Smooth muscle cell (in vitro differentiated cells): ENCODE measurements around the gene TOMT. TPM values are rescaled to one million over a fixed set of nuclear protein-coding genes. Genes with fewer than 3 reads are reported as not detected.
A peak's percentile ranks its signal among the peaks of the same experiment; 100 is the strongest.

Experiments used
- DNase-seq: peaks from one replicate; lab custom pipeline; 2025; ENCODE audit not compliant: unreplicated experiment; lab: John Stamatoyannopoulos, UW
- H2AFZ ChIP-seq: fragments of 200-600 bp; sonication (generic); 2 replicates; pipeline ENCODE4 v1.6.0; 2016; ENCODE audit warnings: antibody characterized with exemption, low read depth, mild to moderate bottlenecking
- H3F3A ChIP-seq: fragments of 200-600 bp; sonication (generic); 2 replicates; pipeline ENCODE4 v1.6.0; 2017; ENCODE audit warnings: antibody characterized with exemption, low read depth
- H3K27ac ChIP-seq: fragments of 200-600 bp; sonication (generic); 2 replicates; pipeline ENCODE4 v1.5.1; 2016; ENCODE audit warnings: low read depth, mild to moderate bottlenecking
- H3K27me3 ChIP-seq: fragments of 200-600 bp; sonication (generic); 2 replicates; pipeline ENCODE4 v1.6.1; 2016; ENCODE audit warnings: low read depth, mild to moderate bottlenecking
- H3K36me3 ChIP-seq: fragments of 200-600 bp; sonication (generic); 2 replicates; pipeline ENCODE4 v1.5.1; 2016; ENCODE audit warnings: low read depth
- H3K4me1 ChIP-seq: fragments of 200-600 bp; sonication (generic); 2 replicates; pipeline ENCODE4 v1.5.1; 2016; ENCODE audit warnings: low read depth
- H3K4me2 ChIP-seq: fragments of 200-600 bp; sonication (generic); 2 replicates; pipeline ENCODE4 v1.6.0; 2016; ENCODE audit warnings: mild to moderate bottlenecking
- H3K4me3 ChIP-seq: fragments of 200-600 bp; sonication (generic); 2 replicates; pipeline ENCODE4 v1.5.1; 2016; ENCODE audit warnings: mild to moderate bottlenecking
- H3K79me2 ChIP-seq: fragments of 200-600 bp; sonication (generic); 2 replicates; pipeline ENCODE4 v1.6.0; 2016; ENCODE audit warnings: low read depth, mild to moderate bottlenecking
- H3K9ac ChIP-seq: fragments of 200-600 bp; sonication (generic); 2 replicates; pipeline ENCODE4 v1.6.0; 2016; ENCODE audit warnings: low read depth
- H3K9me3 ChIP-seq: fragments of 200-600 bp; sonication (generic); replicated peaks from 2 replicates; pipeline ENCODE4 v1.5.1; 2016; ENCODE audit warnings: low read depth
- H4K20me1 ChIP-seq: fragments of 200-600 bp; sonication (generic); 2 replicates; pipeline ENCODE4 v1.6.0; 2016; ENCODE audit warnings: low read depth
- WGBS: methylation state at CpG from one replicate; pipeline ENCODE4 v1.1.7; 2016; ENCODE audit warnings: low lambda C conversion rate; 5-methylcytosine and 5-hydroxymethylcytosine counted together
- polyA plus RNA-seq: library from polyadenylated mRNA; unstranded; fragments of >200 nt; fragmentation: Nextera tagmentation; extraction: Ambion mirVana; gene quantifications from 2 replicates; pipeline ENCODE4 v1.2.1, GENCODE V29; 2016
- total RNA-seq: library from RNA; depleted of rRNA; stranded (reverse); fragments of >200 nt; gene quantifications from 2 replicates; pipeline ENCODE4 v1.2.3, GENCODE V29; 2014
- TF ChIP-seq, protein P1 (sequence below): fragments of 200-600 bp; sonication (generic); IDR thresholded peaks from 2 replicates; pipeline ENCODE4 v1.5.1; 2017; ENCODE audit warnings: borderline replicate concordance, mild to moderate bottlenecking, antibody characterized with exemption; ENCODE audit not compliant: insufficient read depth, poor library complexity, severe bottlenecking

Gene TOMT
- total and polyA plus RNA-seq, 2 experiments from 2014 or later, result not detected

DNA sequence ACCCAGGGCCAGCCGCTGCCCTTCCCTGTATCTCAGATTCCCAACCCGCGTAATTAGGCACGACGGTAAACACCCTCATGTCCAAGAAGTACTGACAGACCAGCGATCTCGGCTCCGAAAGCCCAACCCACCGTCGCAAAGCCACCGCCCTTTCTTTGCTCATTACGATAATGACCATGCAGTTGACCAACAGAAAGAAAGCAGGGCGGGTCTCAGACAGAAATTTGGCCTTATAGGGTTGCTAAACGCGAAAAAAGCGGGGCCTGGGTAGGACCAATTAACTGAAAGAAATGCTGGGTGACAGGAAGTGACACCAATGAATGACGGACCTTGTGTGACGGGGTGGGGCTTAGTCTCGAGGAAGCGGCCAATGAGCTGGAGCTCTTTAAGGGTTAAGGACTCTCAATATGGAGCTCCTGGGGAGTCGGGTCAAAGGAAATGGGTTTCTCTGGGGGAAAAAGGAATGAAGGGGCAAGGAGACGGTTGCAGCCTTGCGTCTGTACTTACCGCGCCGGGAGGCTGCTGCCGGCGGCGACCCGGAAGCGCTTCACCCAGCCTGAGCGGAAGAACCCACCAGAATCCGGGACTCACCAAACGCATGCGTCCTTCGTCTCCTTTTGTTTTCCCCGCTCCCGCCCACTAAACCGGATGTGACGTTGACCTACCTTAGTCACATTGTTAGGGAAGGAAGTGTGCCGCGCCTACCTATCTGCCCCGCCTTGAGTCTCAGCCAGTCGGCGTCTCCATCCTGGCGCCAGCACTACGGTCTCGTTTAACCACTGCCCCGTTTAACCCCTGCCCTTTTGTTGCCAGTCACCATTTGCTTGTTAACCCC is 6.6 kb downstream of the TOMT start, which contains the start of gene ANAPC15:
ANAPC15 (minus strand) TSS at position 553 of the 835 bp plus-strand sequence. CDS start 1,419 bp downstream, outside the sequence.
- peak within 1 kb of the TSS; percentile 70 for H2AFZ ChIP-seq
- H3K79me2 ChIP-seq, result no peaks in the 10 kb centered on the region
- peak; percentile 97 for DNase-seq
- H3K27me3 ChIP-seq, result no peaks in the 10 kb centered on the region
- H3K27ac ChIP-seq, result peak within 1 kb of the TSS; percentile 93
- no peaks in the 10 kb centered on the region for H3K9me3 ChIP-seq
- peak within 1 kb of the TSS; percentile 52 for H3K4me3 ChIP-seq
- H3K9ac ChIP-seq, result peak within 1 kb of the TSS; percentile 88
- H3K36me3 ChIP-seq, result no peaks in the 10 kb centered on the region
- peaks cover 10% of the 10 kb centered on the region for H3F3A ChIP-seq
- no peaks in the 10 kb centered on the region for H3K4me1 ChIP-seq
- TF ChIP-seq, protein P1, sequence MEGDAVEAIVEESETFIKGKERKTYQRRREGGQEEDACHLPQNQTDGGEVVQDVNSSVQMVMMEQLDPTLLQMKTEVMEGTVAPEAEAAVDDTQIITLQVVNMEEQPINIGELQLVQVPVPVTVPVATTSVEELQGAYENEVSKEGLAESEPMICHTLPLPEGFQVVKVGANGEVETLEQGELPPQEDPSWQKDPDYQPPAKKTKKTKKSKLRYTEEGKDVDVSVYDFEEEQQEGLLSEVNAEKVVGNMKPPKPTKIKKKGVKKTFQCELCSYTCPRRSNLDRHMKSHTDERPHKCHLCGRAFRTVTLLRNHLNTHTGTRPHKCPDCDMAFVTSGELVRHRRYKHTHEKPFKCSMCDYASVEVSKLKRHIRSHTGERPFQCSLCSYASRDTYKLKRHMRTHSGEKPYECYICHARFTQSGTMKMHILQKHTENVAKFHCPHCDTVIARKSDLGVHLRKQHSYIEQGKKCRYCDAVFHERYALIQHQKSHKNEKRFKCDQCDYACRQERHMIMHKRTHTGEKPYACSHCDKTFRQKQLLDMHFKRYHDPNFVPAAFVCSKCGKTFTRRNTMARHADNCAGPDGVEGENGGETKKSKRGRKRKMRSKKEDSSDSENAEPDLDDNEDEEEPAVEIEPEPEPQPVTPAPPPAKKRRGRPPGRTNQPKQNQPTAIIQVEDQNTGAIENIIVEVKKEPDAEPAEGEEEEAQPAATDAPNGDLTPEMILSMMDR, result no peak
- peak within 1 kb of the TSS; percentile 80 for H3K4me2 ChIP-seq
- WGBS, result 1% methylated on average over 49 of the region's 49 CpGs
- H4K20me1 ChIP-seq, result no peaks in the 10 kb centered on the region

DNA sequence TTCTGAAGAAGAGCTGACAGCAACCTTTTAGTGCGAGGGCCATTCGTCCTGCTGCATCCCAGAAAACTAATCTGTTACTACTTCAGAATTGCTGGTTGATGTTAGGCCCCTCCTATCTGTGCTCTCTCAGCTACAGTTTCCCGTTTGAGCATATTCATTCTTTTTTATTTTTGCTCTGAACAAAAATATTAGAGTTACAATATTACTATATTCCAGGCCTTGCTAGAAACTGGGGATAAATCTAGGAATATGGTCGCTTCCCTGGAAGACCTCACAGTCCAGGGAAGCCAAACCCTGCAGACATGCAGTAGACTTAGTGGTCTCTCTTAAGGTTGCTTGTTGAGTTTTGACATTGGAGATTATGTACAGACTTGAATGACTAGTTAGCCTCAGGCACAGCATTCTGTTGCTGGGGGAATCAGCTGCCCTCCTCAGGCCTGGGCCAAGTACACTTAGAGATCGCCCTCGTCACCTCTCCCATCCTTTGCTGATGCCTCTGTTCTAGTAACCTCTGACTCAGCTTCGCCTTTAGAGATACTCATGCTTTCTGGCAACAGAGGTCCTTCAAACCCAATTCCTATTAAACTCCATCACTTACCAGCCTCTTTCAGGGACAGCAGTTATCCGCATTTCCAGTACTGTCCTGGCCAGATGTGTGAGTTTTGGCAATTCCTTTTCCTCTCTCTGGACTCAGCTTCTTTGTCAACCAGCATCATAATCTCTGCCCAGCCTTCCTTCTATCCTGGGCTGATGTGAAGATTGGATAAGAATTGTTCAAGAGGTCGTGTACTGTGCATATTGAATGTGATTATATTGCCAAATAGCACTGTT is 7.5 kb downstream of the TOMT start:
- DNase-seq, result no peak
- TF ChIP-seq, protein P1, result no peak
- Histone ChIP-seq H3K36me3 (no peaks in the 10 kb centered on the region), H3K4me3 (peak overlapping the region; percentile 52), H4K20me1 (no peaks in the 10 kb centered on the region), H3F3A (peaks cover 10% of the 10 kb centered on the region), H3K9ac (peak overlapping the region; percentile 88), H3K27ac (peak overlapping the region; percentile 93), H3K9me3 (no peaks in the 10 kb centered on the region), H3K4me2 (peak overlapping the region; percentile 80), H3K79me2 (no peaks in the 10 kb centered on the region), H3K27me3 (no peaks in the 10 kb centered on the region), H3K4me1 (no peaks in the 10 kb centered on the region), H2AFZ (peak overlapping the region; percentile 70)
- 61% methylated on average over 9 of the region's 9 CpGs for WGBS

DNA sequence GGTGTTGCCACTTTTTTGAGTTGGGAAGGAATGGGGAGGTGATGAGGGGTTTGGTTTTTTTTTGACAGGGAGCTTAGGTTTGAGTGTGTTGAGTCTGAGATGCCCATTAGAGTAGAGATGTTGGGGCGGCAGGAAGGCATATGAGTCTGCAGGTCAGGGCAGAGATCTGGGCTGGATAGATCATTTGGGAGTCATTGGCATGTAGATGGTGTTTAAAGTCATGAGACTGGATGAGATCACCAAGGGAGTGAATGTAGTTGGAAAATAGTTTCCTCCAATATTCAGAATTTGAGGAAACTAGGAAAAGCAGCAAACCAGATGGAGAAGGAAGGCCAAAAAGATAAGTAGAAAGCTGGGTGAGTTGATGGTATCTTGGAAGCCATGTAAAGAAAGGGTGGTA is 8.8 kb downstream of the TOMT start:
- Histone ChIP-seq H3K27ac (no peak overlapping the region), H3K79me2 (no peaks in the 10 kb centered on the region), H3K4me3 (no peak overlapping the region), H3K36me3 (no peaks in the 10 kb centered on the region), H3K4me1 (no peaks in the 10 kb centered on the region), H3K4me2 (no peak overlapping the region), H3K9me3 (no peaks in the 10 kb centered on the region), H3K9ac (no peak overlapping the region), H3K27me3 (no peaks in the 10 kb centered on the region), H3F3A (peaks cover 10% of the 10 kb centered on the region), H4K20me1 (no peaks in the 10 kb centered on the region), H2AFZ (no peak overlapping the region)
- no peak for DNase-seq
- WGBS, result 100% methylated on average over 1 of the region's 1 CpG
- TF ChIP-seq, protein P1, result no peak
